Measurements from ENCODE around the gene LTB4R2.

DNA sequence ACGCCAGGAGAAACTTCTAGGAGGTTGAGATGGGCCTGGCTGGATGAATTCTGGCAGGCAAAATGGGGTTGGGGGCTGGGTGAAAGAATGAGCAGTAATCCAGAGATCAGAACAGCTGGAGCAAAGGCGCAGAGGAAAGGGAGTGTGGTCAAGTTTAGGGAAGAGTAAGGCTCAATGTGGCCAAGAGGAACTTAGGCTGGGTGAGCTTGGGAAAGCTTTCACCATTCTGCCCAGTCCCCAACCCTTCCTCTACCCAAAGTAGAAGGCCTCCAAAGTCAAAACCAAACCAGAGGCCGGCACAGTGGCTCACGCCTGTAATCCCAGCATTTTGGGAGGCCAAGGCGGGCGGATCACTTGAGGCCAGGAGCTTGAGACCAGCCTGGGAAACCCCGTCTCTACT, 28.3 kb upstream of the LTB4R2 start:
- TF ChIP-seq, protein P1, sequence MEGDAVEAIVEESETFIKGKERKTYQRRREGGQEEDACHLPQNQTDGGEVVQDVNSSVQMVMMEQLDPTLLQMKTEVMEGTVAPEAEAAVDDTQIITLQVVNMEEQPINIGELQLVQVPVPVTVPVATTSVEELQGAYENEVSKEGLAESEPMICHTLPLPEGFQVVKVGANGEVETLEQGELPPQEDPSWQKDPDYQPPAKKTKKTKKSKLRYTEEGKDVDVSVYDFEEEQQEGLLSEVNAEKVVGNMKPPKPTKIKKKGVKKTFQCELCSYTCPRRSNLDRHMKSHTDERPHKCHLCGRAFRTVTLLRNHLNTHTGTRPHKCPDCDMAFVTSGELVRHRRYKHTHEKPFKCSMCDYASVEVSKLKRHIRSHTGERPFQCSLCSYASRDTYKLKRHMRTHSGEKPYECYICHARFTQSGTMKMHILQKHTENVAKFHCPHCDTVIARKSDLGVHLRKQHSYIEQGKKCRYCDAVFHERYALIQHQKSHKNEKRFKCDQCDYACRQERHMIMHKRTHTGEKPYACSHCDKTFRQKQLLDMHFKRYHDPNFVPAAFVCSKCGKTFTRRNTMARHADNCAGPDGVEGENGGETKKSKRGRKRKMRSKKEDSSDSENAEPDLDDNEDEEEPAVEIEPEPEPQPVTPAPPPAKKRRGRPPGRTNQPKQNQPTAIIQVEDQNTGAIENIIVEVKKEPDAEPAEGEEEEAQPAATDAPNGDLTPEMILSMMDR (IDR thresholded peaks at IDR 0.05): no peak
- TF ChIP-seq POLR2A (IDR thresholded peaks at IDR 0.05): no peak
